ENCODE measurements around the gene SEMA3D. TPM values are rescaled to one million over a fixed set of nuclear protein-coding genes. Genes with fewer than 3 reads are reported as not detected.

The SEMA3D gene
- total and polyA plus RNA-seq, 2 donors (not counting 3 experiments of a cell fraction or from before 2014, with no cell fraction given), result 9.9 to 10.3 TPM

GRCh38 chr7:85074992-85075391 lies 111.9 kb downstream of the SEMA3D start:
- H3K4me3 ChIP-seq (replicated peaks in 1 of 3; ENCODE audit: insufficient read depth in 1 of 3, low read depth in 1 of 3, low read length in 3 of 3), result no peak overlapping the region
- H3K27ac ChIP-seq (ENCODE audit: insufficient read depth, low read depth, low read length), result no peak overlapping the region
- no peak overlapping the region for H3K4me2 ChIP-seq (ENCODE audit: insufficient read depth, low read length)
- no peaks in the 10 kb centered on the region for H3K27me3 ChIP-seq (ENCODE audit: control insufficient read depth in 2 of 2, insufficient read depth in 2 of 2, low read length in 2 of 2)
- TF ChIP-seq GATA2 (IDR thresholded peaks at IDR 0.05; ENCODE audit: insufficient read depth, insufficient read length, low read depth, low read length) (no peak), JUN (IDR thresholded peaks at IDR 0.05; ENCODE audit: borderline replicate concordance, insufficient read depth, insufficient read length, low read depth) (no peak)
- no peaks in the 10 kb centered on the region for H3K9me1 ChIP-seq (replicated peaks; ENCODE audit: control insufficient read depth, extremely low read depth, insufficient read depth, low read length)
- H3K36me3 ChIP-seq (ENCODE audit: control insufficient read depth in 2 of 2, extremely low read depth in 1 of 2, insufficient read depth in 2 of 2, low read length in 2 of 2), result no peaks in the 10 kb centered on the region
- intact Hi-C loops (cut with micrococcal nuclease), result no loop called here
- ChIA-PET POLR2A (no interaction called here), CTCF (no interaction called here)
- dilution Hi-C loops (cut with MboI; ENCODE audit: extremely low pct_ligation_motif_present, low sequenced_read_pairs), result no loop called here
- no peak for DNase-seq (ENCODE audit: low read depth, low spot score)
- no TSS peak for BruUV-seq (replicated peaks)
- H3K79me2 ChIP-seq (ENCODE audit: control insufficient read depth, insufficient read depth, low read length), result no peaks in the 10 kb centered on the region
- H3K4me1 ChIP-seq (ENCODE audit: control insufficient read depth, extremely low read depth, insufficient read depth, low read length), result peaks cover 2% of the 10 kb centered on the region
- no peak overlapping the region for H3K9ac ChIP-seq (replicated peaks; ENCODE audit: extremely low read depth, insufficient read depth, low read length)
- FAIRE-seq, result no peak
- H3K9me3 ChIP-seq (replicated peaks; ENCODE audit: control insufficient read depth, insufficient read depth, low read length), result no peaks in the 10 kb centered on the region
- H4K20me1 ChIP-seq (replicated peaks; ENCODE audit: control insufficient read depth, extremely low read depth, insufficient read depth, low read length), result no peaks in the 10 kb centered on the region
- no peak overlapping the region for H2AFZ ChIP-seq (ENCODE audit: low read depth, low read length)

- FAIRE-seq (no peak), DNase-seq (ENCODE audit: low read depth, low spot score) (no peak)
- Histone ChIP-seq H3K4me1 (ENCODE audit: control insufficient read depth, extremely low read depth, insufficient read depth, low read length) (peaks cover 2% of the 10 kb centered on the region), H4K20me1 (replicated peaks; ENCODE audit: control insufficient read depth, extremely low read depth, insufficient read depth, low read length) (no peaks in the 10 kb centered on the region), H3K9ac (replicated peaks; ENCODE audit: extremely low read depth, insufficient read depth, low read length) (no peak overlapping the region), H3K4me2 (ENCODE audit: insufficient read depth, low read length) (no peak overlapping the region), H3K4me3 (replicated peaks in 1 of 3; ENCODE audit: insufficient read depth in 1 of 3, low read depth in 1 of 3, low read length in 3 of 3) (no peak overlapping the region), H2AFZ (ENCODE audit: low read depth, low read length) (no peak overlapping the region), H3K79me2 (ENCODE audit: control insufficient read depth, insufficient read depth, low read length) (no peaks in the 10 kb centered on the region), H3K27ac (ENCODE audit: insufficient read depth, low read depth, low read length) (no peak overlapping the region), H3K9me1 (replicated peaks; ENCODE audit: control insufficient read depth, extremely low read depth, insufficient read depth, low read length) (no peaks in the 10 kb centered on the region), H3K27me3 (ENCODE audit: control insufficient read depth in 2 of 2, insufficient read depth in 2 of 2, low read length in 2 of 2) (no peaks in the 10 kb centered on the region), H3K9me3 (replicated peaks; ENCODE audit: control insufficient read depth, insufficient read depth, low read length) (no peaks in the 10 kb centered on the region), H3K36me3 (ENCODE audit: control insufficient read depth in 2 of 2, extremely low read depth in 1 of 2, insufficient read depth in 2 of 2, low read length in 2 of 2) (no peaks in the 10 kb centered on the region)
- POLR2A ChIA-PET, result no interaction called here
- intact Hi-C loops (cut with micrococcal nuclease), result no loop called here
- dilution Hi-C loops (cut with MboI; ENCODE audit: extremely low pct_ligation_motif_present, low sequenced_read_pairs), result no loop called here
- no TSS peak for BruUV-seq (replicated peaks)
- TF ChIP-seq MYC (IDR thresholded peaks at IDR 0.05; ENCODE audit: low read depth, low read length), result no peak
- TF ChIP-seq POLR2A (IDR thresholded peaks at IDR 0.05; ENCODE audit: low read depth, low read length), result no peak
- no peak for TF ChIP-seq GATA2 (IDR thresholded peaks at IDR 0.05; ENCODE audit: insufficient read depth, insufficient read length, low read depth, low read length)
- no peak for TF ChIP-seq JUN (IDR thresholded peaks at IDR 0.05; ENCODE audit: borderline replicate concordance, insufficient read depth, insufficient read length, low read depth)
- TF ChIP-seq EZH2 (IDR thresholded peaks at IDR 0.05; ENCODE audit: borderline replicate concordance, low read depth, low read length, severe bottlenecking), result no peak
- no peak for TF ChIP-seq CTCF (IDR thresholded peaks at IDR 0.05; ENCODE audit: extremely low read depth in 1 of 2, insufficient read depth in 1 of 2, low read depth in 1 of 2, low read length in 2 of 2)
- no peak for TF ChIP-seq MAX (IDR thresholded peaks at IDR 0.05; ENCODE audit: insufficient read depth, insufficient read length)
- no peak for TF ChIP-seq FOS (IDR thresholded peaks at IDR 0.05; ENCODE audit: borderline replicate concordance, insufficient read depth, low read length)
- TF ChIP-seq POLR2AphosphoS5 (IDR thresholded peaks at IDR 0.05; ENCODE audit: insufficient read depth, low read depth, low read length), result no peak
- CTCF ChIA-PET, result no interaction called here
Measured at GRCh38 chr7:85074016-85074415, 112.8 kb downstream of the SEMA3D start.

Data from endothelial cell of umbilical vein (primary cell).